NCI-H2029 (cell line): ENCODE data around the gene AMBP.

ENCODE experiments used
- DNase-seq: peaks from one replicate; lab custom pipeline; 2025; lab: John Stamatoyannopoulos, UW

The AMBP gene

DNA sequence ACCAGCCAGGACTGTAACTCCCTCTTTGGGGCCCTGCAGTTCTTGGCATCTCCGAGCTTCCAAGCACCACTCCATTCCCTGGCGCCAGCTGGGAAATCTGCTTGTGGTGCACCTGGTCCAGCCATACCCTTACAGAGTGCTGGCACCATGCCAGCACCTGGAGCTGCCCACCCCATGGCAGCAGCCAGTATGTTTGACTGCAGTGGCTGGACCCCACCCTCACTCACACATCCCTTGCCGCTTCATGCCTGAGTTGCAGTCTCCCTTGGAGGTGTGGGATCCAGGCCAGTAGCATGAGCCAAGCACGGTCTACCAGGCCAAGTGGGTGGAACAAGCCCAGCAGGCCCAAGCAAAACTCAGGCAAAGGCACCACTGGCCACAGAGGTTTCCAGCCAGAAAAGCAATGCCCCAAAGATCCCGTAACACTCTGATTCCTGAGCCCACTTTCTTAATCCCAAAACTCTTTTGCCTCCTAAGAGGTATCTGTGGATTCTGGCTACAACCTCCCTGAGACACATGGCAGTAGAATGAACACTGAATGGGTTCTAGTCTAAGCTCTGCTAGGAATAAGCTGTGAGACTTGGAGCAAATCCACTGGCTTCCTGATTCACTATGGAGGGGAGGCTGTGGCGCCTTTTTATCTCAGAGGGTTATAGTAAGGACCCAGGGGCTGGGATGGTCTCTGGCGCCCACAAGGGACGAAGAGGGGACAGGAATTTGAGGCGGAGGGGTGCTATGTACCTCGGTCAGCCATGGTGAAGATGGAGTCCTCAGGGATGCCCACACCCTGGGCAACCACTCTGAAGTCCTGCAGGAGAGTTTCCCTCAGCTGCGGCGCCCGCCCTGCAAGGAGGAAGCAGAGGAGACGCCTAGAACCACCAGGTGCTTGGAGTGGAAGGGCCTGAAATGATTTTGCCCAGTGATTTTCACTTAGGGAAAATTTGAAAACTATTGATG is 5.6 kb downstream of the AMBP start:
- peak; percentile 33 for DNase-seq

GRCh38 chr9:114071197-114071795 is 6.8 kb downstream of the AMBP start:
- no peak for DNase-seq

- no peak for DNase-seq
Measured at GRCh38 chr9:114070188-114071103, 7.7 kb downstream of the AMBP start.

GRCh38 chr9:114069476-114070187 is 8.5 kb downstream of the AMBP start:
- DNase-seq: no peak

- DNase-seq: no peak
Measured at GRCh38 chr9:114065304-114065703, 12.8 kb downstream of the AMBP start.

GRCh38 chr9:114061830-114062474 is 16.1 kb downstream of the AMBP start:
- DNase-seq: no peak

DNA sequence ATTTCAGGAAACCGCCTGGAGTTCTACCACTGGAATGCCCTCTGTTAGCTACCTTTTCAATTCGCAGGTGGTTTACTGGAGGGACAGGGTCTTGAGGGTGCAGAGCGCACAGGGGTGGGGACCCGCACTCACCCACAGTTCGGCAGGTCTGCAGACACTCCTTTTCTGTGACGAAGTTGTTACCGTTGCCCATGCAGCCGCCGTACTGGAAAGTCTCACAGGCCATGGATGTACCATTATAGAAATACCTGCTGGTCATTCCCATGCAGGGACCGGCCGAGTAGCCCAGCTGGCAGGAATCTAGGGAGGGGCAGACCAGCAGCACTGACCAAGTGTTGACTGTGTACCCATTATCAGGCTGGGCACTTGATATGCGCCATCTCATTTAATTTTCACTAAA is 16.8 kb downstream of the AMBP start:
- DNase-seq: no peak

GRCh38 chr9:114060711-114061110 is 17.4 kb downstream of the AMBP start:
- no peak for DNase-seq

GRCh38 chr9:114060070-114060469 is 18.0 kb downstream of the AMBP start:
- no peak for DNase-seq

- no peak for DNase-seq
Measured at GRCh38 chr9:114059047-114059803, 18.9 kb downstream of the AMBP start.

DNA sequence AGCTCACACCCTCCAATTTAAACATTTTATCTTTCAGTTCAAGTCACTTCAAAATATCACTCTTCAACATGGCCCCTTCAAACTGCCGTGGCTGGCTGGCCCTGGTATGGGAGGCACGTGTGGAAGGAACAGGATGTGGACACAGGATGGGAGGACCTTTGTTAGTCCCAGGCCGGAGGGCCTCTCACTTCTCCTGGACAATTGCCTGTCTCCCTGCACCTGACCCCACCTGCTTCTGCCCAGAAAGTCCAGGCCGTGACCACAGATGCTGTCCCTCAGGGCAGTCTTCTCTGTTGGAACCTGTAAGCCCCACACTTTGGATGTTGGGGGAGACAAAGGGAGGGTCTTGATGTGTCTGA is 19.4 kb downstream of the AMBP start:
- DNase-seq: no peak

GRCh38 chr9:114057161-114057885 is 20.8 kb downstream of the AMBP start:
- no peak for DNase-seq

DNA sequence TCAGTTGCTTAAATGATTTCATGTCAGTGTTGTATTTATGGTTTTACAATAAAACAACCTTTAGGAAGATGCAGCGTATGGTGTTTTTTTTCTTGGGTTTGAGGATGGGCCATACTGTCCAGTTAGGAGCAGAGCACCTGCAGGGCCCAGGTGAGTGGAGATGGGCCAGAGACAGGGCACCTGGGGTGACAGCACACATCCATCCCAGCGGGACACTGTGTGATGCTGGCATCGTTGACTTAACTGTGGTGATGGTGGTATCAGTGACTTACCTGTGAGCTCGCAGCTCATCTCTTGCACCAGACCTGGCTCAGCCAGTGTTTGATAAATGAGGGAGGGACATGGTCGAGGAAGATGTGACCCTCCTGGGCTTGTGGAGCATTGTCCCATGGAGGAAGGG is 21.6 kb downstream of the AMBP start:
- DNase-seq: no peak

- DNase-seq: no peak
Measured at GRCh38 chr9:114055894-114056293, 22.2 kb downstream of the AMBP start.

GRCh38 chr9:114055061-114055460 is 23.0 kb downstream of the AMBP start:
- no peak for DNase-seq

GRCh38 chr9:114054191-114054690 is 23.9 kb downstream of the AMBP start:
- DNase-seq: no peak

- DNase-seq: peak; percentile 25
Measured at GRCh38 chr9:114053246-114054005, 24.7 kb downstream of the AMBP start.

- DNase-seq: no peak
Measured at GRCh38 chr9:114051706-114052105, 26.4 kb downstream of the AMBP start.

DNA sequence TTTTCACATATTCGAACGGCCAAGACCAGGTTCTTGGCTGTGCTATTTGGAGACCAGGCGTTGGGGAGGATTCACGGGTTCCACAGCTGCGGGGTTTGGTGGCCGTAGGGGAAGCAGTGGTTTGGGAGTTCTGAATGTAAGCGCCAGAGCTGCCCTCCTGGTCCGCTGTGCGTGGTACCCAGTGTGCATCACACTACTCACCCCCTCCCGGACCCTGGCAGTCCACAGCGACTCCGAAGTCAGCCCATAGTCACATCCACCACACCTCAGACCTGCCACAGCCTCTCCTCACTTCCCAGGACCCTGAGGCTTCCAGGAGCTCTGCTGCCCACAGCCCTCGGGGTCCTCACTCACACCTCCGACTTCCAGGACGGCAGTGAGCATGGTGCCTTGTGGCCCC is 26.8 kb downstream of the AMBP start:
- no peak for DNase-seq
